CD4-positive, alpha-beta T cell (primary cell): Measurements from ENCODE around the gene WWOX. TPM values are rescaled to one million over a fixed set of nuclear protein-coding genes. Genes with fewer than 3 reads are reported as not detected.

Source experiments
- ATAC-seq: fragments of 200-7000 bp; cut with Tn5 transposase; one replicate; pipeline ENCODE4 v1.10.0; 2022; ENCODE audit warnings: mild to moderate bottlenecking; ENCODE audit not compliant: poor library complexity
- CTCF ChIA-PET: fragments of 350-600 bp; sonication (Branson Sonifier 250); formaldehyde crosslinking; loops from one replicate; lab custom pipeline; 2021; ENCODE audit warnings: antibody characterized with exemption, inconsistent platforms; lab: Charles Lee
- POLR2A ChIA-PET: fragments of 350-600 bp; sonication (Branson Sonifier 250); formaldehyde crosslinking; loops from one replicate; lab custom pipeline; 2021; ENCODE audit warnings: antibody characterized with exemption, inconsistent platforms; lab: Charles Lee
- DNase-seq, 14 experiments: peaks; one replicate each; pipeline ENCODE4 v3.0.0-alpha.2; 2013 to 2020; ENCODE audit warnings: mixed read lengths in 2 of 14
- H3K27ac ChIP-seq, 2 donors: one replicate each; pipeline versions ENCODE4 v1.5.1 to v1.7.0; 2013; ENCODE audit warnings: low read length in 2 of 2, low read depth in 1 of 2, mild to moderate bottlenecking in 1 of 2
- H3K27me3 ChIP-seq, 2 experiments: 1 replicate in 1 of 2; 2 replicates in 1 of 2; pipeline versions ENCODE4 v1.6.1 to v1.7.0; 2013; ENCODE audit warnings: low read length in 2 of 2, control low read depth in 1 of 2, mild to moderate bottlenecking in 1 of 2, moderate library complexity in 1 of 2; ENCODE audit not compliant: insufficient read depth in 2 of 2, control insufficient read depth in 1 of 2
- H3K36me3 ChIP-seq: one replicate; pipeline ENCODE4 v1.6.1; 2013; ENCODE audit warnings: low read length, control low read depth; ENCODE audit not compliant: insufficient read depth
- H3K4me1 ChIP-seq: one replicate; pipeline ENCODE4 v1.6.1; 2013; ENCODE audit warnings: low read length, control low read depth; ENCODE audit not compliant: insufficient read depth
- H3K4me3 ChIP-seq: one replicate; pipeline ENCODE4 v1.5.1; 2013; ENCODE audit warnings: mild to moderate bottlenecking, low read length, moderate library complexity
- H3K9me3 ChIP-seq, 2 experiments: 1 replicate in 1 of 2; 2 replicates in 1 of 2; pipeline versions ENCODE4 v1.6.1 to v1.7.0; 2013; ENCODE audit warnings: low read length in 2 of 2, mild to moderate bottlenecking in 2 of 2, control low read depth in 1 of 2, moderate library complexity in 1 of 2; ENCODE audit not compliant: control insufficient read depth in 1 of 2, insufficient read depth in 1 of 2
- H3K27ac Mint-ChIP-seq: one replicate; pipeline ENCODE4 v1.8.0; 2020; ENCODE audit warnings: mixed read lengths
- H3K27me3 Mint-ChIP-seq: one replicate; pipeline ENCODE4 v1.8.0; 2021; ENCODE audit warnings: mixed read lengths
- H3K36me3 Mint-ChIP-seq: one replicate; pipeline ENCODE4 v1.8.0; 2021; ENCODE audit warnings: low read depth, mixed read lengths
- H3K4me1 Mint-ChIP-seq: one replicate; pipeline ENCODE4 v1.8.0; 2021; ENCODE audit warnings: low read depth, mixed read lengths
- H3K4me3 Mint-ChIP-seq: one replicate; pipeline ENCODE4 v1.8.0; 2020; ENCODE audit warnings: mild to moderate bottlenecking, mixed read lengths
- H3K9me3 Mint-ChIP-seq: one replicate; pipeline ENCODE4 v1.8.0; 2020; ENCODE audit warnings: mixed read lengths
- CTCF ChIP-seq: fragments of 200-600 bp; IDR thresholded peaks from one replicate; pipeline ENCODE4 v1.8.0; 2022; ENCODE audit warnings: antibody characterized with exemption, mild to moderate bottlenecking
- intact Hi-C, 2 experiments: fragments of 100-400 bp; cut with DNase I in 1 of 2; cut with micrococcal nuclease in 1 of 2; formaldehyde crosslinking; loops; one replicate each; pipeline versions ENCODE4 v1.15.1 to v1.9.0; 2023 to 2025; cut with DNase I, micrococcal nuclease
- total RNA-seq, 174 experiments: library from RNA in 2 of 174; stranded (reverse) in 2 of 174; gene quantifications; one replicate each; pipeline ENCODE4 v1.2.3 and lab custom pipeline; 2021 to 2026

Gene WWOX
- total RNA-seq, 2 experiments from 2014 or later = 19.3 to 21.7 TPM

DNA sequence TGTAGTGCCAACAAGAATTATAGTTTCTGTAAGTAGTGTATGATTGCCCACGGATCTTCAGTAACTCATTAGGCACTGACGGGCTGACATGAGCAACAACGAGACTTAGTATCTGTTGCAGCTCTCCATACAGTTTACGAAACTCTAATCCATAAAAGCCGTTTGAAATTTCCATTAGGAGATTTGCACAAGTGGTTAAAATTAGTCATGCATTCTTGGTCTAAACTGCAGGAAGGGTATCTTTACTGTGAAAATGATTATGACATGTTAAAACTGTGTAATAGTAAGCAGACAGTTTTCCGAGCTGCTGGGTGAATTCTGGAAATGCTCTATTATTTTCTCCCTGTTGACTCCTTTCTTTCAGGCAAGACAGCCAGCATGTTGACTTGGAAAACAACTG lies 605.0 kb downstream of the WWOX start:
- H3K36me3 Mint-ChIP-seq = no peaks in the 10 kb centered on the region
- no peaks in the 10 kb centered on the region for H3K27me3 Mint-ChIP-seq
- Histone ChIP-seq H3K9me3 (peaks cover 0 to 9% of the 10 kb centered on the region in 2 experiments), H3K4me3 (no peak overlapping the region), H3K36me3 (no peaks in the 10 kb centered on the region), H3K27ac (no peak overlapping the region), H3K4me1 (no peaks in the 10 kb centered on the region), H3K27me3 (no peaks in the 10 kb centered on the region)
- H3K4me1 Mint-ChIP-seq = no peaks in the 10 kb centered on the region
- ATAC-seq (no peak), DNase-seq (no peak)
- peaks cover 1% of the 10 kb centered on the region for H3K9me3 Mint-ChIP-seq
- no peak overlapping the region for H3K4me3 Mint-ChIP-seq
- H3K27ac Mint-ChIP-seq = no peak overlapping the region
- CTCF ChIA-PET = no interaction called here
- intact Hi-C loops = loop anchor here in 1 of 2 experiments (2.0 to 10.0 kb wide), 2 partner anchors 66 to 1820 kb away; no protein-coding TSS in a partner anchor
- POLR2A ChIA-PET = no interaction called here
- TF ChIP-seq CTCF = no peak

DNA sequence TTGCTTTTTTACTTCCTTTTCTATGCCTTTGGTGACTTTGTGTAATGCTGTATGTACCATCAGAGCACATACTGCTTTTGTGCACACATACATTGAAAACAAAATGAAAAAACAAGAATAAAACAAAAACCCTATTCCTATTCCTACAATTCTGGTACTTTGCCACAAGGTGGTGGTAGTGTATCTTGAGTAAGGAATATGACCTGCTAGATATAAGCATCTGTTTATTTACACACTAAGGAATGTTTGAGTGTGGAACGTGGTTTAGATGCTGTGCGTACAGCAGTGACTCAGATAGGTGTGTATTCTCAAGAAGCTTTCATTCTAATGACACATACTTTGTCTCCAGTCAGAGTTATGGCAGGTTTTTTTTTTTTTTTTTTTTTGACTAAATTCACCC lies 606.2 kb downstream of the WWOX start:
- peak; percentile 50 for TF ChIP-seq CTCF
- peaks cover 1% of the 10 kb centered on the region for H3K9me3 Mint-ChIP-seq
- H3K27ac ChIP-seq = no peak overlapping the region
- intact Hi-C loops = loop anchor here (1.0 to 10.0 kb wide), 4 partner anchors 65 to 1819 kb away; partner anchors contain the start of gene MAF (in 1 of the 2)
- no peak overlapping the region for H3K27ac Mint-ChIP-seq
- H3K36me3 Mint-ChIP-seq = no peaks in the 10 kb centered on the region
- H3K9me3 ChIP-seq = peaks cover 0 to 9% of the 10 kb centered on the region in 2 experiments
- no peaks in the 10 kb centered on the region for H3K27me3 ChIP-seq
- H3K4me1 ChIP-seq = no peaks in the 10 kb centered on the region
- no peak overlapping the region for H3K4me3 Mint-ChIP-seq
- no peaks in the 10 kb centered on the region for H3K4me1 Mint-ChIP-seq
- H3K27me3 Mint-ChIP-seq = no peaks in the 10 kb centered on the region
- no peak overlapping the region for H3K4me3 ChIP-seq
- DNase-seq (peak in 4 of 14 experiments; percentile 13 to 65 (median 60)), ATAC-seq (peak; percentile 58)
- CTCF ChIA-PET = interaction anchor here (1.0 to 2.0 kb wide), 2 partner anchors 63 to 65 kb away, joined by 4 to 13 read pairs; no protein-coding TSS in a partner anchor
- H3K36me3 ChIP-seq = no peaks in the 10 kb centered on the region
- POLR2A ChIA-PET = no interaction called here

DNA sequence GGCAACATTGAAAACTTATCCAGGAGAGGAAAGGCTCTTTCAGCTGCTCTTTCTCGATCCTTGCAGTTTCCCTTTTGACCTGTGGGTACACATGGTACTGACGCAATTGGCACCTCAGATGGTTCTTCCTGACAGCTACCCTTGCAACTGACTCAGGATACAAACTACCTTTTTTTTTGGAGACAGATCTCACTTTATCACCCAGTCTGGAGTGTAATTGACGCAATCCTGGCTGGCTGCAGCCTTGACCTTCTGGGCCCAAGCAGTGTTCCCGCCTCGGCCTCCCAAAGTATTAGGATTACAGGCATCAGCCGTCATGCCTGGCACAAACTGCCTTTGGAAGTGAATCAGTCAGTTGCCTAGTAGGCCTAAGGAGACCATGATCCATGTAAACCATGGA lies 607.2 kb downstream of the WWOX start:
- no peaks in the 10 kb centered on the region for H3K27me3 Mint-ChIP-seq
- no peaks in the 10 kb centered on the region for H3K27me3 ChIP-seq
- no peak for ATAC-seq
- no peak for TF ChIP-seq CTCF
- H3K9me3 ChIP-seq = peaks cover 0 to 9% of the 10 kb centered on the region in 2 experiments
- H3K4me3 Mint-ChIP-seq = no peak overlapping the region
- H3K9me3 Mint-ChIP-seq = peaks cover 1% of the 10 kb centered on the region
- H3K36me3 Mint-ChIP-seq = no peaks in the 10 kb centered on the region
- intact Hi-C loops = loop anchor here in 1 of 2 experiments (5.0 to 10.0 kb wide), 2 partner anchors 896 to 1818 kb away; partner anchors contain the start of gene MAF
- CTCF ChIA-PET = interaction anchor here (2.0 kb wide), 1 partner anchor 64 kb away, joined by 13 read pairs; no protein-coding TSS in a partner anchor
- H3K4me3 ChIP-seq = no peak overlapping the region
- no peak overlapping the region for H3K27ac ChIP-seq
- POLR2A ChIA-PET = no interaction called here
- no peaks in the 10 kb centered on the region for H3K36me3 ChIP-seq
- DNase-seq = no peak
- no peak overlapping the region for H3K27ac Mint-ChIP-seq
- no peaks in the 10 kb centered on the region for H3K4me1 Mint-ChIP-seq
- H3K4me1 ChIP-seq = no peaks in the 10 kb centered on the region
